HepG2 (cell line): ENCODE data around the gene GPR39. TPM values are rescaled to one million over a fixed set of nuclear protein-coding genes. Genes with fewer than 3 reads are reported as not detected.

Experiments
- ATAC-seq: fragments of 200-7000 bp; cut with Tn5 transposase; 3 replicates; pipeline ENCODE4 v1.9.1; 2020; ENCODE audit warnings: mild to moderate bottlenecking, moderate library complexity
- BruUV-seq: library from RNA; stranded (reverse); fragments of 400-500 nt; replicated peaks from 2 replicates; lab custom pipeline; 2021; lab: Mats Ljungman, UMichigan
- CTCF ChIA-PET: fragments of 300-600 bp; formaldehyde crosslinking; extraction: SDS; loops from one replicate; lab custom pipeline; 2021; ENCODE audit warnings: low total read pairs, inconsistent platforms, low intra/inter-chr PET ratio; lab: Yijun Ruan, JAX
- POLR2A ChIA-PET: fragments of 350-600 bp; sonication (Branson Sonifier 250); formaldehyde crosslinking; loops from one replicate; lab custom pipeline; 2020; ENCODE audit warnings: antibody characterized with exemption, inconsistent platforms; lab: Yijun Ruan, JAX
- DNase-seq: peaks from one replicate; pipeline ENCODE4 v3.0.0-alpha.2; 2015; ENCODE audit warnings: low spot score
- FAIRE-seq: peaks from 3 replicates; lab custom pipeline; 2011; peaks lifted over from hg19 to GRCh38; lab: Jason Lieb, UNC
- H2AFZ ChIP-seq: one replicate; pipeline ENCODE4 v1.6.1; 2011; ENCODE audit warnings: low read length, inconsistent platforms
- H3K27ac ChIP-seq: fragments of 300-600 bp; 3 replicates; pipeline ENCODE4 v1.8.0; 2011; ENCODE audit warnings: mixed run types, mild to moderate bottlenecking, mixed read lengths, low read length, inconsistent platforms; ENCODE audit not compliant: insufficient read depth; ENCODE audit errors: extremely low read length
- H3K27me3 ChIP-seq, 2 experiments: fragments of 200-600 bp in 1 of 2; 2 replicates in 1 of 2; 3 replicates in 1 of 2; pipeline versions ENCODE4 v1.6.0 to v1.8.0; 2011; ENCODE audit warnings: low read length in 2 of 2, mild to moderate bottlenecking in 2 of 2, moderate library complexity in 2 of 2, inconsistent platforms in 1 of 2; ENCODE audit not compliant: insufficient read depth in 2 of 2, control insufficient read depth in 1 of 2
- H3K36me3 ChIP-seq, 2 experiments: fragments of 200-600 bp in 1 of 2; replicated peaks in 1 of 2; 2 replicates in 1 of 2; 3 replicates in 1 of 2; pipeline versions ENCODE4 v1.5.1 to v1.8.0; 2011; ENCODE audit warnings: low read length in 2 of 2, inconsistent platforms in 1 of 2; ENCODE audit not compliant: insufficient read depth in 2 of 2, control insufficient read depth in 1 of 2
- H3K4me1 ChIP-seq: 2 replicates; pipeline ENCODE4 v1.5.1; 2012; ENCODE audit warnings: low read length, inconsistent platforms; ENCODE audit not compliant: insufficient read depth
- H3K4me2 ChIP-seq: 2 replicates; pipeline ENCODE4 v1.6.0; 2011; ENCODE audit warnings: low read depth, low read length, inconsistent platforms
- H3K4me3 ChIP-seq, 3 experiments: fragments of 200-600 bp in 1 of 3; sonication (generic), shearing (Covaris generic) in 1 of 3; replicated peaks in 1 of 3; 2 replicates each; pipeline ENCODE4 v1.5.1; 2011 to 2016; ENCODE audit warnings: low read length in 3 of 3, inconsistent platforms in 2 of 3, low read depth in 2 of 3, mild to moderate bottlenecking in 2 of 3, control low read depth in 1 of 3, mixed read lengths in 1 of 3; ENCODE audit not compliant: insufficient read depth in 1 of 3
- H3K79me2 ChIP-seq: one replicate; pipeline ENCODE4 v1.6.1; 2011; ENCODE audit warnings: low read length, inconsistent platforms; ENCODE audit not compliant: insufficient read depth
- H3K9ac ChIP-seq: 2 replicates; pipeline ENCODE4 v1.6.0; 2011; ENCODE audit warnings: mild to moderate bottlenecking, low read depth, low read length, inconsistent platforms; ENCODE audit not compliant: insufficient read depth
- H3K9me3 ChIP-seq: 2 replicates; pipeline ENCODE4 v1.5.1; 2012; ENCODE audit warnings: mild to moderate bottlenecking, low read length
- H4K20me1 ChIP-seq: 2 replicates; pipeline ENCODE4 v1.6.0; 2011; ENCODE audit warnings: inconsistent platforms, mild to moderate bottlenecking, low read length, moderate library complexity; ENCODE audit not compliant: insufficient read depth
- ARNTL ChIP-seq: sonication (generic); formaldehyde crosslinking; IDR thresholded peaks from 2 replicates; pipeline ENCODE4 v1.4.0; 2020; ENCODE audit warnings: mild to moderate bottlenecking, missing genetic modification reagents
- GATAD1 ChIP-seq: IDR thresholded peaks from 2 replicates; pipeline ENCODE4 v1.6.1; 2016; ENCODE audit warnings: missing genetic modification reagents, missing compliant biosample characterization
- GRHL1 ChIP-seq: sonication (generic); formaldehyde crosslinking; conservative IDR thresholded peaks from 2 replicates; pipeline ENCODE4 v1.8.0; 2022; ENCODE audit warnings: missing genetic modification reagents
- HINFP ChIP-seq: sonication (generic); formaldehyde crosslinking; IDR thresholded peaks from 2 replicates; pipeline ENCODE4 v1.4.0; 2020; ENCODE audit warnings: low read depth, mild to moderate bottlenecking, missing genetic modification reagents
- HMG20B ChIP-seq: conservative IDR thresholded peaks from 2 replicates; pipeline ENCODE4 v1.6.1; 2016; ENCODE audit warnings: missing genetic modification reagents, missing compliant biosample characterization
- HMGA1 ChIP-seq: sonication (generic); formaldehyde crosslinking; conservative IDR thresholded peaks from 2 replicates; pipeline ENCODE4 v1.4.0; 2020; ENCODE audit warnings: missing genetic modification reagents
- HNF1B ChIP-seq: sonication (generic); formaldehyde crosslinking; IDR thresholded peaks from 2 replicates; pipeline ENCODE4 v1.5.1; 2020; ENCODE audit warnings: mild to moderate bottlenecking, moderate library complexity, missing genetic modification reagents
- HNRNPL ChIP-seq: fragments of 200-400 bp; formaldehyde crosslinking; IDR thresholded peaks from 2 replicates; pipeline ENCODE4 v1.6.1; 2017; ENCODE audit warnings: mild to moderate bottlenecking, low read depth, low read length
- HOXD1 ChIP-seq: sonication (generic); formaldehyde crosslinking; IDR thresholded peaks from 2 replicates; pipeline ENCODE4 v1.5.0; 2020; ENCODE audit warnings: missing genetic modification reagents
- MEIS2 ChIP-seq: sonication (generic); formaldehyde crosslinking; IDR thresholded peaks from 2 replicates; pipeline ENCODE4 v1.9.0; 2021; ENCODE audit warnings: mild to moderate bottlenecking, missing genetic modification reagents
- PAWR ChIP-seq: sonication (generic); formaldehyde crosslinking; IDR thresholded peaks from 2 replicates; pipeline ENCODE4 v1.4.0; 2020; ENCODE audit warnings: missing genetic modification reagents, mild to moderate bottlenecking, borderline replicate concordance
- ZFP36 ChIP-seq: fragments of 150-350 bp; IDR thresholded peaks from 2 replicates; pipeline ENCODE4 v1.6.1; 2018; ENCODE audit warnings: borderline replicate concordance, low read length, low read depth; ENCODE audit not compliant: partially characterized antibody
- ZNF207 ChIP-seq: fragments of 450-650 bp; IDR thresholded peaks from 2 replicates; pipeline ENCODE4 v1.6.1; 2016; ENCODE audit warnings: antibody characterized with exemption, borderline replicate concordance
- ZNF263 ChIP-seq: sonication (generic); formaldehyde crosslinking; IDR thresholded peaks from 2 replicates; pipeline ENCODE4 v1.4.0; 2020; ENCODE audit warnings: missing genetic modification reagents
- ZNF333 ChIP-seq: sonication (generic); formaldehyde crosslinking; IDR thresholded peaks from 2 replicates; pipeline ENCODE4 v1.4.0; 2020; ENCODE audit warnings: mild to moderate bottlenecking, missing genetic modification reagents, borderline replicate concordance
- ZNF383 ChIP-seq: sonication (generic); formaldehyde crosslinking; IDR thresholded peaks from 2 replicates; pipeline ENCODE4 v1.4.0; 2020; ENCODE audit warnings: missing genetic modification reagents, mild to moderate bottlenecking, borderline replicate concordance
- ZNF749 ChIP-seq: sonication (generic); formaldehyde crosslinking; IDR thresholded peaks from 2 replicates; pipeline ENCODE4 v1.8.0; 2022; ENCODE audit warnings: mild to moderate bottlenecking, missing genetic modification reagents, moderate library complexity, borderline replicate concordance
- ZSCAN12 ChIP-seq: sonication (generic); formaldehyde crosslinking; IDR thresholded peaks from 2 replicates; pipeline ENCODE4 v1.9.0; 2021; ENCODE audit warnings: mild to moderate bottlenecking, missing genetic modification reagents
- WGBS: methylation state at CpG from one replicate; pipeline ENCODE4 v1.1.6; 2017; ENCODE audit warnings: low lambda C conversion rate; 5-methylcytosine and 5-hydroxymethylcytosine counted together
- in situ Hi-C: cut with HindIII; loops from 2 replicates; pipeline ENCODE4 v1.10.0; 2017; ENCODE audit warnings: low pct_unique_long_range_greater_than_20kb; ENCODE audit not compliant: extremely low pct_ligation_motif_present
- intact Hi-C: fragments of 100-400 bp; cut with micrococcal nuclease; formaldehyde crosslinking; loops from one replicate; pipeline ENCODE4 v1.10.0; 2022; ENCODE audit not compliant: unreplicated experiment
- polyA plus RNA-seq, 8 experiments: library from polyadenylated mRNA; depleted of rRNA in 3 of 8; stranded (reverse) in 7 of 8; unstranded in 1 of 8; fragments of >200 nt; fragmentation: Illumina TruSeq in 4 of 8; extraction: Trizol in 4 of 8; gene quantifications; 2 replicates each; pipeline versions ENCODE4 v1.2.1 to v1.2.3, GENCODE V29; 2011 to 2016; ENCODE audit warnings: low read depth in 4 of 8, missing spikeins in 1 of 8, mixed read lengths in 1 of 8; ENCODE audit not compliant: insufficient read depth in 1 of 8
- total RNA-seq, 5 experiments: library from RNA; depleted of rRNA; stranded (reverse); fragments of >200 nt; fragmentation: Illumina TruSeq; extraction: Trizol; gene quantifications; 2 replicates each; pipeline ENCODE4 v1.2.3, GENCODE V29; 2016; ENCODE audit warnings: low read depth in 1 of 5

GPR39 gene
- total and polyA plus RNA-seq, 2 of the 13 experiments (the other 11 are each of a cell fraction or from before 2014, with no cell fraction given), result 0.16 to 0.62 TPM

GRCh38 chr2:132605236-132606180 is 188.9 kb downstream of the GPR39 start:
- Histone ChIP-seq H4K20me1 (no peaks in the 10 kb centered on the region), H3K9me3 (no peaks in the 10 kb centered on the region), H3K4me2 (no peak overlapping the region), H3K79me2 (no peaks in the 10 kb centered on the region), H3K27ac (no peak overlapping the region), H3K4me1 (no peaks in the 10 kb centered on the region), H3K9ac (no peak overlapping the region), H3K36me3 (no peaks in the 10 kb centered on the region), H2AFZ (no peak overlapping the region), H3K27me3 (no peaks in the 10 kb centered on the region), H3K4me3 (no peak overlapping the region)
- FAIRE-seq (no peak), DNase-seq (no peak), ATAC-seq (no peak)
- intact Hi-C loops, result no loop called here
- TF ChIP-seq ZNF333 (no peak), ZNF263 (CRISPR knock-in tag) (no peak), GRHL1 (CRISPR knock-in tag) (no peak), ARNTL (CRISPR knock-in tag) (no peak), ZNF749 (CRISPR knock-in tag) (no peak), HNF1B (no peak), HOXD1 (no peak), HMGA1 (CRISPR knock-in tag) (no peak), HNRNPL (no peak), ZNF207 (no peak), ZNF383 (CRISPR knock-in tag) (no peak), HINFP (CRISPR knock-in tag) (no peak), GATAD1 (no peak), PAWR (no peak), ZSCAN12 (CRISPR knock-in tag) (no peak), ZFP36 (no peak), MEIS2 (CRISPR knock-in tag) (no peak), HMG20B (no peak)
- no TSS peak for BruUV-seq
- in situ Hi-C loops, result no loop called here
- CTCF ChIA-PET, result no interaction called here
- WGBS, result 25% methylated on average over 14 of the region's 14 CpGs
- POLR2A ChIA-PET, result no interaction called here
